Raji (cell line): ENCODE data around the gene ANKRD50.

Experiments
- POLR2A ChIP-seq: IDR thresholded peaks from 2 replicates; pipeline ENCODE4 v1.6.1; 2011; ENCODE audit warnings: low read depth, low read length, control low read depth; ENCODE audit not compliant: insufficient read depth

ANKRD50 gene

DNA sequence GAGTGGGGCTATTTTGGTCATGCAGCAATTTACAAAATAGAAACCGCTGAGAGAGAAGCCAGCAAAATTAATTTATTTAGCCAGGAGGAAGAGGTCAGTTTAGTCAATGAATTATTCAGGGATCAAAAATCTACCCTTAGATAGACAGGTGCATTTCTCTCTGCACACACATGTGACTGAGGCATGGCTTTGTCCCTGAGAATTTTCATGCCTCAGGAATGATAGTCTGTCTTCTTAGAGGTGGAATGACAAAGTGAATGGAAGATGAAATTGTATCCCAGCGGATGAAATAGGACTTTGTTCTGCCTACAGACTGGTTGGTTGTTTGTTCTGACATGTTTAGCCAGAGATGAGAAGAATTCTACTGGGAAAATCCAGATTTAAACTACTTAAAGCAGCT is 46.0 kb downstream of the ANKRD50 start:
- TF ChIP-seq POLR2A = no peak

DNA sequence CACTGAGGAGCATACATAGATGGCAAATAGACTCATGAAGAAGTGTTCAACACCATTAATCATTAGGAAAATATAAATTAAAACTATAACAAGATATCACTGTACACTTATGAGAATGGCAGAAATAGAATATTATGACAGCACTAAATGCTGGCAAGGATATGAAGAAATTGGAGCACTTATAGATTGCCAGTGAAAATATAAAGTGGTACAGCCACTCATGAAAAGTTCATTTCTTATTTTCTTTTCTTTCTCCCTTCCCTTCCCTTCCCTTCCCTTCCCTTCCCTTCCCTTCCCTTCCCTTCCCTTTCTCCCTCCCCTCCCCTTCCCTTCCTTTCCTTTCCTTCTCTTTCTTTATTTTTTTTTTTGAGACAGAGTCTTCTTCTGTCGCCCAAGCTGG is 53.7 kb downstream of the ANKRD50 start:
- TF ChIP-seq POLR2A = no peak

DNA sequence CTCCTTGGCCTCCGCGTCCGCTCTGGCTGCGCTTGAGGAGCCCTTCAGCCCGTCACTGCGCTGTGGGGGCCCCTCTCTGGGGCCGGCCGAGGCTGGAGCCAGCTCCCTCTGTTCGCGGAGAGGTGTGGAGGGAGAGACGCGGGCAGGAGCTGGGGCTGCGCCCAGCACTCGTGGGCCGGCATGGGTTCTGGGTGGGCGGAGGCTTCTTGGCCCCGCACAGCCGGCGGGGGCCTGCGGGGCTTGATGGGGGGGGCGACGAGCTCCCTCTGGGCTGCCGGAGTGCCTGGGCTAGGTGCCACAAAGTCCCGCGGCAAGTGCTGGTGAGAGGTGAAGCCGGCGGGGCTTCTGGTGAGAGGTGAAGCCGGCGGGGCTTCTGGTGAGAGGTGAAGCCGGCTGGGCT is 61.9 kb downstream of the ANKRD50 start:
- no peak for TF ChIP-seq POLR2A

DNA sequence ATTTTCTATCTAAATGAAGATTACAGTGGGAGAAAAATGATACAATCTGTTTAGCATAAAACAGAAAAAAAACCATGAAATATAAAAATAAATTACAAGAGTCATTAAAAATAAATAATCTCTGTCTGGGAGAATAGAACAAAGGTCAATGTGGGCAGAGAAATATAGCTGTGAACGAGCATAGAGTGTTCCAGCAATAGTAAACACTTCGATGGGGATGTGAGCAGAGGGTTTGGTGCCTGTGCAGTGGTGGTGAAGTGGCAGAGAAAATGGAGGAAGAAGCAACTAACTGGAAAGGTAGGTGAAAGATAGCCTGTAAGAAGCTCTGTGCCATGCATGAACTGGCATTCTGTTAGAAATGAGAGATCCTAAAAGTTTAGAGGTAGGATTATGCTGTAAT is 64.9 kb downstream of the ANKRD50 start:
- TF ChIP-seq POLR2A = no peak

DNA sequence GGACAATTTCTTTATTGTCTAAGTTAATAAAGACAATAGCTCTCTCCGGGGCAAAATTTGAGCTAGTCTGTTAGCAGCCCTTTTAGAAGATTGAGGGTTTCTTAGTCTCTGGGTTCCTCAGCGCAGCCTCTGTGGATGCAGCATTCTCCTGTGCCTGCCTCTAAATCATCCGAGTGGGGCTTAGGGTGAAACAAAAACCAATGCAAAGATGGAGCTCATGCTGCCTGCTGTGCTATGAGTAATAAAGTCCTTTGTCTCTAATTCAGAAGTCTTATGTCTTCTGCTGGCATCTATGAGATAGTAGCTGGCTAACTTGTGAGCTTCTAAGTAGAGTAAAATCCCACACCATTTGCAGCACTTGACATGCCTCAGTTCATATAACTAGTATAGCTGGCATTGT is 67.9 kb downstream of the ANKRD50 start:
- TF ChIP-seq POLR2A = no peak

DNA sequence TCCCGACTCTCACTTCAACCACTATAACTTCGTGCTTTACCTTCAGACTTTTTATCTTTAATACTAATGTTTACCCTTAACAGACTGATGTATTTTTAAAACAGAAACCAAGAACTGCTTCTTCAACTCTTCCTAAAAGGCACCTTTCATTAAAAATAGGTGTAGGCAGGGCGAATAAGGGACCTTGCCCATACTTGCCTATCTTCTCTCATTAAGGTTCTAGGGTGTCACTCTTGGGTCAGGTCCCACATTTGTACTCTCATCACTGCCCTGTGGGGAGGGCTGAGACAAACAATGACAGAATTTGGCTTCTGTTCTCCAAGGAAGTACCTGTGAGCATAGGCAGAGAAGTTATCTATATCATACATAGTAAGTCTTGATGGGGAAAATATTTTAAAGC is 69.7 kb downstream of the ANKRD50 start:
- no peak for TF ChIP-seq POLR2A

DNA sequence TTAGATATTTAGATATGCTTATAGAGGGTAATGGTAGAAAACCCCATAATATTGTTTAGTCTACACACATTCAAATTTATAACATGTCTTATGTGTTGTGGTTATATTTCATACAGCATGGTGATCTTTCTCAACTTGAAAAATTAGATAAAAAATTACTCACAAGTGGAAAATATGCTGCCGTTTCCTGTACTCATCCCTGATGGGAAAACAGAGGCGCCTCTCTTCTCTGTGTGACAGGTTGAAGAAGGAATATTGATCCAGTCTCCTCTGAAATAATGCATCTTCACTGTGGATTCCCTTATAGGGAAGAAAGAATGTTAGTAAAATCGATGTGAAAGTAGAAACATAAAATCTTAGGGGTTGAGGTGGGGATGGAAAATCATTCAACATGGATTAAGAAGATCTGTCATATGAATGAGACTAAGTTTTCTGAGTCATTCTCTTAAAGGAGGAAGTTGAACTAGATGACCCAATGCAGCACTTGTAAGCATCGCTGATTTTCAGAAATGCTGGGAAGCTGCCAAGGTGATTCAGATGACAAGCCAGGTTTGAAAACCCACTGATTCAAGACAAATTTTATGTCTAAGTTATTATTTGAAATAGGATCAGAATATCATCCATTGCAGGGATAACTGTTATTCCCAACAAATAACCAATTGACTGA is 70.7 kb downstream of the ANKRD50 start:
- TF ChIP-seq POLR2A = no peak

DNA sequence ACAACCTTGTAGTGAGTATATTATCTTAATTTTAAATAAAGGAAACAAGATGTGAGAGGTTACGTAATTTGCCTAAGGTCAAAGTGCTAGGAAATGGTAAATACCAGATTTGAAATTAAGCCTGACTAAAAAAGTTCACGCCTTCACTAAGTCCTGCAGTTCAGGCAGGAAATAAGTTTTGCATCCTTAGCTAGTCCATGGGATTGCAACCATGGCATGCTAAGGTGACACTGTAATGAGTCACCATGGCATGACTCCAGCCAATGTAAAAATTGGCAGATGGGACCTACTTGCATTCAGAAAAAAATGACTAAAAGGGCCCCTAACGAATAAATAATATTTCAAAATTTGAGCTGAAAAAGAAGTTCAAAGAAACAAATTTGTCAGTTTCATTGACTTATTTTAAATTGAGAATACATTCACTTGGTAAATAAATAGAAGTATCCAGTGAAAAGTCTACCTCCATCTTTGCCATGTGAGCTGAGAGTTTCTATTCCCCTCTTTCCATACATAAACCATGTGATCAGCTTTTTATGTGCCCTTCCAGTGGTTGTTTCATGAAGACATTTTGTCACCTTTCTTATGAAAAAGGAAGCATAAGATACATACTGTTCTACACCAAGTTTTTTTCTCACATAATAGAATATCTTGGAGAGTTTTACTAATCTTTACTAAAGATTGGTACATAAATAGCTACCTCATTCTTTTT is 72.4 kb downstream of the ANKRD50 start:
- no peak for TF ChIP-seq POLR2A

DNA sequence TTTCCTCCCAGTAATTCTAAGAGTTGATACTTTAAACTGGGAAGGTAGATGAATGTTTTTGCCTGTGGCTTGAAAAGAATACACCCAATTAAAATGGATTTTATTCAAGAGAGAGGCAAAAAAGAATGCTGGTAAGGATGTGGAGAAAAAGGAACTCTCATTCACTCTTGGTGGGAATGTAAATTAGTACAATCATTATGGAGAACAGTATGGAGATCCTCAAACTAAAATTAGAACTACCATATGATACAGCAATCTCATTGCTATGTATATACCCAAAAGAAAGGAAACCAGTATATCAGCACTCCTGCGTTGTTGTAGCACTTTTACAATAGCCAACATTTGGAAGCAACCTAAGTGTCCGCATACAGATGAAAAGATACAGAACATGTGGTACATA is 75.2 kb downstream of the ANKRD50 start:
- TF ChIP-seq POLR2A = no peak

DNA sequence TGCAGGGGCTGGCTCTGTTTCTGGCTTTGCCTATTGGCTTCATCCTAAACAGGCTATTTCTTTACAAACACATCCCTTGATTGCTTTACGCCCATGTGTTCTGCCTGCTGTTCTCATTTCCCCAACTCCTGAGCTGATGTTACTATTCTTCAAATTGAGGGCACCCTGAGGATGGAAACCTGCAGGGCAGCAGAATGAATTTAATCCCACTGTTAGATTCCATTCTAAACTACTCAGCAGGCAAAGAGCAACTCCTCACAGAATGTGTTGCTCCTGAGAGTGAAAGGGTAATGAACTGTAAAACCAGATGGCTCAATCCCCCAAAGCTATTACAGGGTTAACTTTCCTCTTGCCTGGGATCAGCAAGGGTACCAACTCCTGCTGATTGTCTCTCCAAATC is 75.7 kb downstream of the ANKRD50 start:
- no peak for TF ChIP-seq POLR2A

DNA sequence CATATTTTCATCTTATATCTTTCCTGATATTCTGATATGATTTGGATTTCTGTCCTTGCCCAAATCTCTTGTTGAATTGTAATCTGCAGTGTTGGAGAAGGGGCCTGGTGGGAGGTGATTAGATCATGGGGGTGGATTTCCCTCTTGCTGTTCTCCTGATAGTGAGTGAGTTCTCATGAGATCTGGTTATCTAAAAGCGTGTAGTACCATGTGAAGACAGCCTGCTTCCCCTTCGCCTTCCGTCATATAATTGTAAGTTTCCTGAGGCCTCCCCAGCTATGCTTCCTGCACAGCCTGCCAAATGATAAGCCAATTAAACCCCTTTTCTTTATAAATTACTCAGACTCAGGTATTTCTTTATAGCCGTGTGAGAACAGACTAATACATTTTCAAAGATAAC is 77.2 kb downstream of the ANKRD50 start:
- TF ChIP-seq POLR2A = no peak

DNA sequence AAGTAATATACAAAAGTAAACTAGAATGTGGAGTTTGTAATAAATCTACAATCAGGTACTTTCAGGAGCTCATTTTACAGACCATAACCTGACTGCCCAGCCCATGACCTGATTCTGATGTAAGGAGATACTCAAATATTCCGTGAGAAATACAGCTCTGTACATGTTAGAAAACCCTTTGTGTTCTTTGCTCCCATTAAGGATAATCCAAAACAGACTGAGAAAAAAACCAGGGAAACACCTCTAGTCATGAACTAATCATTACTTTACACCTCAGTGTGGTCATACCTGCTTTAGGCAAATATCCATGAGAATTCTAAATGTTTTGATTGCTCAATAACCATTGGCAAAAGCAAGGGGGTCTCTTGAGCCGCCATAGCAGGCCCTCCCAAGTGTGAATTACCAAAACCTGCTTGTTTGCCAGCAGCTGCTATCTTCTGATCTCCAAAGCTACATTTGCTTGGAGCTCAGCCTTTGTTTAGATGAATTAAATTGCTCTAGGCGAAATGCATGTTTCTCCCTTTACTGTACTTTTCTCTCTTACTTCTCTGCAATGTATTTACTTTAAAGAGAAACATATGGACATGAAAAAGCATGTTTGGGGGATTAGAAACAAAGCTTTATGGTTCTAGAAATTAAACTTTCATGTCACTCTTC is 79.1 kb downstream of the ANKRD50 start:
- TF ChIP-seq POLR2A = no peak

DNA sequence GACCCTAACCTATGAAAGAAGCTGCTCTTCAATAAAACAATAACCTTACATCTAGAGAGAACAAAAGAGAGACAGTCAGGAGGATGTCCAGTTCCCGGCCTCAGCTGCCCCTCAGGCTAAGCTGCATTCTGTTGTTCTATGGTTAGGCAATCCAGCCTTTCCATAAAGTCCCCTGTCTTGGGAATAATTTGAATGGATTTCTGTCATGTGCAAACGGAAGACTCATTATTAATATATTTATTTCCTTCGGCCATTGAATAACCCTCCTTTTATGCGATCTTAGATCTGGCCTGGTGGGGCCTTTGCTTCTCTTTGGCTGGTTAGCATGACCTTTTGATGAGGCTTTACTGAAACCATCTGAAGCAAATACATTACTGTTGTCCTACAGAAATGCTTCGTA is 80.1 kb downstream of the ANKRD50 start:
- no peak for TF ChIP-seq POLR2A

DNA sequence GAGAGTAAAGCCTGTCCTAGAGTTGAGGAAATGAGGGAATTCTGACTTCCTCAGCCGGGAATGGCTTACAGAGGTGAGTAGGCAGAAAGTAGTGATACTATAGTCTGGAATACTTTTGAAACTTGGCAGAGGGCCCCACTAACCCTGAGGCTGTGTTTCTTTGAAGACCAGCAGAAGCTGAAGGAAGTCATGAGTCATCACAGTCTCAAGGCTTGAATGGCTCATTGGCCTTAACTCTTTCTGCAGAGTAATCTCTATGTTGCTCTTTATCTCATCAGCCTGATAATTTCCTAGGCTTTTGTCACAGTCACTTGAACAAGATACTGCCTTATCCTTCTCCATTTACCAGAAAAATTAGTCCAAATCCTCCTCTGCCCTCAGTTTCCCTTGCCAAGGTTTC is 80.8 kb downstream of the ANKRD50 start:
- TF ChIP-seq POLR2A = no peak

DNA sequence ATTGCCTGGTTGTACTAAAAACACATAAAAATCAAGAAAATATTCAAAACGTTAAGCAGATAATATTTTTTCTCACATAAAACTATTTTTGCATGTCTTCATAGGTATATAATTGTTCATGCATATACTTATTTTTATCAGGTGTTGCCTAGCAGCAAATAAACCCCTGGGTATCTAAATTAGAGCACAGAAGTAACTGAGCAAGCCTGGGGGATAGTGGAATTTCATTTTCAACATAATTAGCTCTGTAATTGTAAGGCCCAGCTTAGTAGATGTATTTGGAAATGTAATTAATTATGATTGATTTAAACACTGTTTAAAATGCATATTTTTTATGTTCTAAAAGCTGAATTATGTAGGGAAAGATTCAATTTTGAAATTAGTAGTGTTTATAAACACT is 82.9 kb downstream of the ANKRD50 start:
- no peak for TF ChIP-seq POLR2A
